A673 (cell line): Measurements from ENCODE around the gene JAG1. TPM values are rescaled to one million over a fixed set of nuclear protein-coding genes. Genes with fewer than 3 reads are reported as not detected.

Source experiments
- BruUV-seq: library from RNA; stranded (reverse); fragments of 400-500 nt; replicated peaks from 2 replicates; lab custom pipeline; 2021; lab: Mats Ljungman, UMichigan
- CTCF ChIA-PET: fragments of 300-600 bp; sonication (Branson Sonifier 250); formaldehyde crosslinking; loops from one replicate; lab custom pipeline; 2022; ENCODE audit warnings: antibody characterized with exemption; lab: Charles Lee
- POLR2A ChIA-PET: fragments of 300-600 bp; sonication (Branson Sonifier 250); formaldehyde crosslinking; loops from one replicate; lab custom pipeline; 2022; ENCODE audit warnings: antibody characterized with exemption; ENCODE audit not compliant: low non-redundant PET; lab: Charles Lee
- DNase-seq: peaks from one replicate; pipeline ENCODE4 v3.0.0-alpha.2; 2015; ENCODE audit warnings: low spot score
- H3K27ac ChIP-seq: fragments of 200-600 bp; sonication (generic); 2 replicates; pipeline ENCODE4 v1.5.1; 2016; ENCODE audit warnings: mixed run types, low read depth, mild to moderate bottlenecking, mixed read lengths, antibody characterized with exemption, low read length; ENCODE audit not compliant: poor library complexity, severe bottlenecking
- H3K27me3 ChIP-seq: fragments of 200-600 bp; sonication (generic); replicated peaks from 2 replicates; pipeline ENCODE4 v1.6.1; 2017; ENCODE audit warnings: mixed run types, low read depth, mild to moderate bottlenecking, mixed read lengths, antibody characterized with exemption, low read length; ENCODE audit not compliant: insufficient read depth, poor library complexity
- H3K36me3 ChIP-seq: fragments of 200-600 bp; sonication (generic); 2 replicates; pipeline ENCODE4 v1.6.1; 2016; ENCODE audit warnings: mixed run types, mild to moderate bottlenecking, mixed read lengths, antibody characterized with exemption, low read length; ENCODE audit not compliant: insufficient read depth, poor library complexity, severe bottlenecking
- H3K4me1 ChIP-seq: fragments of 200-600 bp; sonication (generic); 2 replicates; pipeline ENCODE4 v1.6.1; 2017; ENCODE audit warnings: mixed run types, mild to moderate bottlenecking, mixed read lengths, antibody characterized with exemption, low read length; ENCODE audit not compliant: insufficient read depth, poor library complexity, severe bottlenecking
- H3K4me3 ChIP-seq: fragments of 200-600 bp; sonication (generic); 2 replicates; pipeline ENCODE4 v1.5.1; 2016; ENCODE audit warnings: low read depth, mixed run types, mild to moderate bottlenecking, mixed read lengths, low read length; ENCODE audit not compliant: poor library complexity, severe bottlenecking
- H3K9me3 ChIP-seq: fragments of 200-600 bp; sonication (generic); 2 replicates; pipeline ENCODE4 v1.6.1; 2016; ENCODE audit warnings: mixed run types, low read depth, mild to moderate bottlenecking, mixed read lengths, antibody characterized with exemption, low read length; ENCODE audit not compliant: poor library complexity, severe bottlenecking
- EZH2 ChIP-seq: fragments of 200-600 bp; sonication (generic); IDR thresholded peaks from 2 replicates; pipeline ENCODE4 v1.6.1; 2017; ENCODE audit warnings: borderline replicate concordance, low read depth, mild to moderate bottlenecking, mixed read lengths, antibody characterized with exemption, low read length; ENCODE audit not compliant: poor library complexity, severe bottlenecking
- intact Hi-C: fragments of 100-400 bp; cut with micrococcal nuclease; formaldehyde crosslinking; loops from one replicate; pipeline ENCODE4 v1.10.0; 2022; ENCODE audit not compliant: unreplicated experiment
- total RNA-seq: library from RNA; stranded (reverse); gene quantifications from 2 replicates; pipeline ENCODE4 v1.2.3, GENCODE V29; 2021
- TF ChIP-seq, protein P1 (sequence below): fragments of 300-800, 200-600 bp; sonication (generic); conservative IDR thresholded peaks from 2 replicates; pipeline ENCODE4 v1.5.1; 2017; ENCODE audit warnings: low read depth, mild to moderate bottlenecking, antibody characterized with exemption, low read length, moderate library complexity, mixed read lengths

Gene JAG1
- total RNA-seq, 1 experiment from 2014 or later: 57.5 TPM

DNA sequence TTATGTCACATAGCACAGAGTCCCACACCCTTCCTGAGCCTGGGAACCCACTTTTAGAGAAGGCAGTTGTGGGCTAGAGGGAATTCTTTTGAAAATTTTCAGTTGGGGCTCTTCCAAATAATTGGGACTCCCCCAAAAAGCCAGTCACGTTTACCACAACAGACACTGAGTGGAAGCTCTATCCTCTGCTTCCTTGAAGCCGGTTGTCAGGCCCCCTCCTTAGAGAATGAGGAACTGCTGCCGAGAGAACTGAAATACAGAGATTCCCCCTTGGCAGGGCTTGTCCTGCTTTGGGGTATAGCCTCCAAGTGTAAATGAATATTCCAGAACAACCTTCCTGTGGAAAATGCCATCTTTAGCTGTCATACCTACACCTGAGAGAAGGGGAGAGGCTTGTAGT, 2.7 kb upstream of the JAG1 start:
- intact Hi-C loops: no loop called here

DNA sequence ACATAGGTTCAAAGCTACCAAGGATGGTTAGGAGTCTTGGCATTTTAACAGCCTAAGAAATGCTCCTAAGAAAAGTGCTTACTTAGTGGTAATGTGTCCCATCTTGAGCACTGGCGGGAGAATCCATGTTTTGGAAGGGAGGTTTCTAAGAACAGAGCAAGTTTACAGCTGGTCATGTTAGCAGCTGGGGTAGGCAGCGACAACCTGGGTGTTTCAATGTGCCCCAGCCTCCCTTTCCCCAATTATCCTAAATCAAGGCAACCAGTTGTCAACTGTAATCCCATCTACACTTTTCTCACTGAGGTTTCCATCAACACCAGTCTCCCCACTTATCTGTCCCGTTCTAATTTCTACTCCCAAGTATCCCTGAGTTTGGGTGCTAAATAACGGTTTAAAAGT, 1.6 kb upstream of the JAG1 start:
- no TSS peak for BruUV-seq
- ChIA-PET POLR2A (interaction anchor here (0.6 kb wide), 1 partner anchor 326 kb away, joined by 3 read pairs; no protein-coding TSS in a partner anchor), CTCF (interaction anchor here (1.0 kb wide), 1 partner anchor 11 kb away, joined by 3 read pairs; no protein-coding TSS in a partner anchor)
- intact Hi-C loops: no loop called here
- Histone ChIP-seq H3K27me3 (no peaks in the 10 kb centered on the region), H3K27ac (no peak overlapping the region), H3K4me1 (peaks cover 20% of the 10 kb centered on the region), H3K4me3 (no peak overlapping the region), H3K9me3 (no peaks in the 10 kb centered on the region), H3K36me3 (no peaks in the 10 kb centered on the region)
- no peak for TF ChIP-seq EZH2
- TF ChIP-seq, protein P1, sequence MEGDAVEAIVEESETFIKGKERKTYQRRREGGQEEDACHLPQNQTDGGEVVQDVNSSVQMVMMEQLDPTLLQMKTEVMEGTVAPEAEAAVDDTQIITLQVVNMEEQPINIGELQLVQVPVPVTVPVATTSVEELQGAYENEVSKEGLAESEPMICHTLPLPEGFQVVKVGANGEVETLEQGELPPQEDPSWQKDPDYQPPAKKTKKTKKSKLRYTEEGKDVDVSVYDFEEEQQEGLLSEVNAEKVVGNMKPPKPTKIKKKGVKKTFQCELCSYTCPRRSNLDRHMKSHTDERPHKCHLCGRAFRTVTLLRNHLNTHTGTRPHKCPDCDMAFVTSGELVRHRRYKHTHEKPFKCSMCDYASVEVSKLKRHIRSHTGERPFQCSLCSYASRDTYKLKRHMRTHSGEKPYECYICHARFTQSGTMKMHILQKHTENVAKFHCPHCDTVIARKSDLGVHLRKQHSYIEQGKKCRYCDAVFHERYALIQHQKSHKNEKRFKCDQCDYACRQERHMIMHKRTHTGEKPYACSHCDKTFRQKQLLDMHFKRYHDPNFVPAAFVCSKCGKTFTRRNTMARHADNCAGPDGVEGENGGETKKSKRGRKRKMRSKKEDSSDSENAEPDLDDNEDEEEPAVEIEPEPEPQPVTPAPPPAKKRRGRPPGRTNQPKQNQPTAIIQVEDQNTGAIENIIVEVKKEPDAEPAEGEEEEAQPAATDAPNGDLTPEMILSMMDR: no peak
- no peak for DNase-seq

More for the DNA sequence above, 2.7 kb upstream of the JAG1 start:
- Histone ChIP-seq H3K36me3 (no peaks in the 10 kb centered on the region), H3K27ac (no peak overlapping the region), H3K4me3 (no peak overlapping the region), H3K27me3 (no peaks in the 10 kb centered on the region), H3K4me1 (peaks cover 10% of the 10 kb centered on the region), H3K9me3 (no peaks in the 10 kb centered on the region)
- no peak for DNase-seq
- POLR2A ChIA-PET: no interaction called here
- CTCF ChIA-PET: interaction anchor here (1.0 kb wide), 1 partner anchor 12 kb away, joined by 3 read pairs; no protein-coding TSS in a partner anchor
- TF ChIP-seq, protein P1: no peak
- TF ChIP-seq EZH2: no peak
- no TSS peak for BruUV-seq

DNA sequence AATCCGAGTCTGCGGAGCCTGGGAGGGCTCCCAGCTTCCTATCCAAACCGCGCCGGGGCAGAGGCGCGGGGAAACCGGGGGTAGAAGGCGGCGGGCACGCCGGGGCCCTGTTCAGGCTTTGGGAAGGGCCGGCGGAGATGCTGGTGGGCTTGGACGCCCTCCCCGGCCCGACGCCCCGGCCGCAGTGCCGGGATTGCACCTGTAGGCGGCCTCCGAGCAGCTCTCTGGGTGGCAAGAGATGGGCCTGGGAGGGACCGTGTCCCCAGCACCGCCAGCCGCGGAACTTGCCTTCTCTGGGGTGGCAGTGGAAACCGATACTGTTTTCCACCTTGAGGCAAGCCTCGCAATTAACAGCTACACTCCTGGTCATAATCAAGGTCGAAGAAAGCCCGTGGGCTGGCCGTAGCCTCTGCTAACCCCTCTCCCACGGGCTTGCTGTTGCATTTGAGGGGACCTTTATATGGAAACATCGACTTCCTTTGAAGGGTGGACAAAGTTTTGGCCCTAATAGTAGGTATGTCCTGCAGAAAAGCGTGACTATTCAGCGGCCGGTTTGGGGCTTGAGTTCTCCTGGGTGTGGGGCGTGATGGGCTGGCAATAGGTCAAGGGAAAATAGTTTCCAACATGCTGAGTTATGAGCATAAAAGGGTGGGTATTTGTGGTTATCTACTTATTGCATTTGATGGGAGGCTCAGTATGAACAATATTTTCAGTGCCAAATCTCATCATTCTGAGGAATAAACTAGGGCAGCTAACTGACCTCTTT, 1.1 kb upstream of the JAG1 start:
- peak; percentile 83 for DNase-seq
- no TSS peak for BruUV-seq

More for the DNA sequence above, 1.1 kb upstream of the JAG1 start:
- peak overlapping the region; percentile 75 for H3K27ac ChIP-seq
- ChIA-PET POLR2A (interaction anchor here (0.6 kb wide), 2 partner anchors 327 to 452 kb away, joined by 3 read pairs; no protein-coding TSS in a partner anchor), CTCF (no interaction called here)
- peaks cover 26% of the 10 kb centered on the region for H3K4me1 ChIP-seq
- no peaks in the 10 kb centered on the region for H3K9me3 ChIP-seq
- intact Hi-C loops: loop anchor here (5.0 kb wide), 7 partner anchors 208 to 867 kb away; no protein-coding TSS in a partner anchor
- H3K36me3 ChIP-seq: no peaks in the 10 kb centered on the region
- no peaks in the 10 kb centered on the region for H3K27me3 ChIP-seq
- no peak for TF ChIP-seq EZH2
- TF ChIP-seq, protein P1: peak; percentile 71
- H3K4me3 ChIP-seq: peak overlapping the region; percentile 59
